Measurements from ENCODE around the gene BMP2K.
"Not testable (repeated sequence)": the region's sequence is repeated elsewhere in the genome, so short reads cannot be mapped to it uniquely, and the experiment has no call there.

The BMP2K gene

DNA sequence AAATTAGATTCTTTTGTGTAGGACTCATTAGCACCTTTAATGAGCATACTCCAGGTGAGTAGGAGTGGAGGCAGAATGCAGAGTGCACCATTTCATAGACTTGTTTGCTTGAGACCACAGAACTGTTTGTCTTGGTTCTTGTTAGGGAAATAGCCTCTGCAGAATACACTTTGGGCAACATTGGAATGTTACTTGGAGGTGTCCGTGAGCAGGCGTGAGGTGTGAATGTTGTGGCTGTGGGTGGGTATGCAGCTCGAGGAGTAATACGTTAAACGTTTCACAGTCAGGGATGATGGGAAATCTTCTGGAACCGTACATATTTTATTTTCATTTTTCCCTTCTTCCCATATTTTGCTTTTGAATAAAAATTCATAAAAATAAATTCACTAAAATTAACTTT, 131.5 kb downstream of the BMP2K start:
- Mint-ChIP-seq H3K27ac (no peak overlapping the region), H3K4me3 (no peak overlapping the region), H3K4me1 (no peaks in the 10 kb centered on the region), H3K27me3 (no peaks in the 10 kb centered on the region), H3K36me3 (peaks cover 3% of the 10 kb centered on the region), H3K9me3 (no peaks in the 10 kb centered on the region)

- not testable (repeated sequence) for H3K27ac Mint-ChIP-seq, H3K9me3 Mint-ChIP-seq, H3K36me3 Mint-ChIP-seq, H3K27me3 Mint-ChIP-seq, H3K4me3 Mint-ChIP-seq, H3K4me1 Mint-ChIP-seq
These were observed 132.8 kb downstream of the BMP2K start for GRCh38 chr4:78908974-78909373.

DNA sequence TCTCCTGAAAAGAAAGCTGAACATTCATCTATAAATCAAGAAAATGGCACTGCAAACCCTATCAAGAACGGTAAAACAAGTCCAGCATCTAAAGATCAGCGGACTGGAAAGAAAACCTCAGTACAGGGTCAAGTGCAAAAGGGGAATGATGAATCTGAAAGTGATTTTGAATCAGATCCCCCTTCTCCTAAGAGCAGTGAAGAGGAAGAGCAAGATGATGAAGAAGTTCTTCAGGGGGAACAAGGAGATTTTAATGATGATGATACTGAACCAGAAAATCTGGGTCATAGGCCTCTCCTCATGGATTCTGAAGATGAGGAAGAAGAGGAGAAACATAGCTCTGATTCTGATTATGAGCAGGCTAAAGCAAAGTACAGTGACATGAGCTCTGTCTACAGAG, 134.5 kb downstream of the BMP2K start:
- peaks cover 4% of the 10 kb centered on the region for H3K36me3 Mint-ChIP-seq
- no peak overlapping the region for H3K4me3 Mint-ChIP-seq
- H3K27me3 Mint-ChIP-seq: no peaks in the 10 kb centered on the region
- no peaks in the 10 kb centered on the region for H3K9me3 Mint-ChIP-seq
- H3K27ac Mint-ChIP-seq: no peak overlapping the region
- H3K4me1 Mint-ChIP-seq: no peaks in the 10 kb centered on the region

GRCh38 chr4:78922207-78922606, 146.1 kb downstream of the BMP2K start:
- Mint-ChIP-seq H3K27ac (no peak overlapping the region), H3K27me3 (no peaks in the 10 kb centered on the region), H3K36me3 (peaks cover 16% of the 10 kb centered on the region), H3K4me1 (peaks cover 7% of the 10 kb centered on the region), H3K9me3 (no peaks in the 10 kb centered on the region), H3K4me3 (no peak overlapping the region)

DNA sequence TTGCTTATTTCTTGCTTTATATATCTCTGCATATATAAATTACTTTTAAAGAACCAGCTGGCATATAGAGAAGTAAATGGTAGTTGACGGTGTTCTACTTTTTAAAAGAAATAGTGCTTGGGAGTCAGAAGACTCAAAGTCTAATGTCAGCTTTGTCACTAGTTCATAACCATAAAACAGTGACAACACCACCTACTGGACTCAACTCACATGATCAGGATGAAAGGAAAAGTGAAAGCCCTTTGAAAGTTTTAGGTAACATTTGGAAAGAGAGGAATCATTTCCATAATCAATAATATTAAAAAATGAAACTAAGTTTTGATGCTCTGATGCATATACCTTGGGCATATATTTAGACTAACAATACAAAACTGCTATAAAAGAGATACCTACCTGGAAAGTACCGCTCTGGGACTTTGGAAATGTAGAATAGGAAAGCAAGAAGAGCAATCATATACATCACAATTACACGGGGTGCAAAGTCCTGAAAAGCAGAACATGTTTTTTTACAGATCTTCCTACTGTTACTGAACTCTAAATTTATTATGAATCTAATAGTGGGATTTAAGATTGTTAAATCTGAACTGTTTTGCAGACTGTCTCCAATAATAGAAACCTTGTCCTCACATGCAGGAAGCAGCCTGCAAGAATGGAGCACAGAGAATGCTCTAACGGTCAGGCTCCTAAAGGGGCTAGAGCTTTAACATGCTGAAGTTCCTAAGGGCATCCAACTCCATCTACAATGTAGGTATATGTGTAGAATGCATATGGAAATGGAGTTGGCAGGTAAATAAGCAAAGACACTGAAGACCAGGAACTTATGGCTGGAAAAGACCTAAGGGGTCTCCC, 147.5 kb downstream of the BMP2K start:
- Mint-ChIP-seq H3K4me3 (no peak overlapping the region), H3K36me3 (peaks cover 19% of the 10 kb centered on the region), H3K27ac (peak overlapping the region; percentile 51)

GRCh38 chr4:78926826-78927225, 150.7 kb downstream of the BMP2K start:
- no peak overlapping the region for H3K4me3 Mint-ChIP-seq
- H3K4me1 Mint-ChIP-seq: peaks cover 10% of the 10 kb centered on the region
- H3K27ac Mint-ChIP-seq: no peak overlapping the region
- H3K9me3 Mint-ChIP-seq: no peaks in the 10 kb centered on the region
- H3K27me3 Mint-ChIP-seq: no peaks in the 10 kb centered on the region
- peaks cover 30% of the 10 kb centered on the region for H3K36me3 Mint-ChIP-seq

More for the DNA sequence above, 147.5 kb downstream of the BMP2K start:
- Mint-ChIP-seq H3K4me1 (peaks cover 10% of the 10 kb centered on the region), H3K9me3 (no peaks in the 10 kb centered on the region), H3K27me3 (no peaks in the 10 kb centered on the region)

DNA sequence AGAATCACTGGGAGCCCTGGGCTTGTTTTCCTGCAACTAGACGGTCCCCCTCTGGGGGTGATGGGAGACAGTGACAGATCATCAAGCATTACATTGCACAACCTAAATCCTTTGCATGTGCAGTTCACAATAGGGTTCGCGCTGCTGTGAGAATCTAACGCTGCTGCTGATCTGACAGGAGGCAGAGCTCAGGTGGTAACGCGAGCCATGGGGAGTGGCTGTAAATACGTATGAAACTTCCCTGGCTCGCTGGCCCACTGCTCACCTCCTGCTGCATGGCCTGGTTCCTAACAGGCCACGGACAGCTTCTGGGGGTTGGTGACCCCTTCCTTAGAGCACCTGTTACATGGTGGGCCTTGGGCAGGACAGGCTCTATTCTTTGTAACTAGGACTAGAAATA, 152.7 kb downstream of the BMP2K start:
- peaks cover 30% of the 10 kb centered on the region for H3K36me3 Mint-ChIP-seq
- H3K4me1 Mint-ChIP-seq: peaks cover 10% of the 10 kb centered on the region
- H3K9me3 Mint-ChIP-seq: no peaks in the 10 kb centered on the region
- no peaks in the 10 kb centered on the region for H3K27me3 Mint-ChIP-seq
- H3K4me3 Mint-ChIP-seq: no peak overlapping the region
- H3K27ac Mint-ChIP-seq: no peak overlapping the region

DNA sequence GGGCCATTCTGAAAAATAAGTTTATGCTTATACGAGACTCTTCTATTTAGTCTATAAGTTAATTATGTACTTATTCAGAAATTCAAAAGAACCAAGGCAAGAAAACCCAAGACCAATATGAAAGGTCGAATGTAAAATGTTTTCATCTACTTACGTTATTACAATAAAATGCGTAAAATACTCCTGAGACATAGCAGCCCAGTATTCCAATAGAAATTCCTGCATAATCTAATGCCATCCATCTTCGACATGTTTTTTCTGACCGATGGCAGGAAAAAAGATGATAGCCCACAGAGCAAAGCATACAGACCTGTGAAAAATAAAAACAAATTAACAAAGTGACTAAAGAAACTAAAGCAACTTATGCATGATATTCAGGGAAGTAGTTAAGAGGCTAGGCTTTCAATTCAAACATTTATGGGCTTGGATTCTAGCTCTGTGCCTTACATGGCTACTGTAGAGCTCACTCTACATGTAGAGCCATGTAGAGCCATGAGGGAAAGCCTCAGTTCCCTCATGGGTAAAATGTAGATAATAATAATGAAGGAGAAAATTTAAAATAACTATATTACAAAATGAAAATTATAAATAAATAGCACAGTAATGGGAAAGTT, 154.0 kb downstream of the BMP2K start:
- H3K36me3 Mint-ChIP-seq: peaks cover 32% of the 10 kb centered on the region

GRCh38 chr4:78936989-78937388, 160.8 kb downstream of the BMP2K start:
- no peak overlapping the region for H3K27ac Mint-ChIP-seq
- peak overlapping the region; percentile 5 for H3K4me3 Mint-ChIP-seq

More for the DNA sequence above, 154.0 kb downstream of the BMP2K start:
- H3K4me1 Mint-ChIP-seq: peaks cover 18% of the 10 kb centered on the region
- H3K27me3 Mint-ChIP-seq: no peaks in the 10 kb centered on the region
- no peak overlapping the region for H3K27ac Mint-ChIP-seq
- no peak overlapping the region for H3K4me3 Mint-ChIP-seq
- H3K9me3 Mint-ChIP-seq: no peaks in the 10 kb centered on the region

DNA sequence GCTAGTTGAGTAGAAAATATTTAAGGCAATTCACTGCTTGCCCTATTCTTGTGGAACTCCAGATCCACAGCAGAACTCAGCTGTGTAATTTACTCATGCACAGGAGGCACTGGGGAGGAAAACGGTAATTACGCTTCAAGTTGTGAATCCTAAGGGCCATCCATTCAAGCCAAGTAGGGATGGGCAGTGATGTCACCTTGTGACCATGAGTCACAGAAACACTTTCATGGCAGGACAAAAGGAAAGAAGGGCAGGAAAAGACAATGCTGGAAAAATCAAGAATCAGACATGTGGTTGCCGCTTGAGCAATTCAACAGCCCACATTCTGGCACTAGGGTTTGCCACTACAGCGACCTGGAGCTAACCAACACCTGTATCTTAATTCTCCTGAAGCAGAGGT, 161.7 kb downstream of the BMP2K start:
- peak overlapping the region; percentile 82 for H3K4me3 Mint-ChIP-seq
- peaks cover 3% of the 10 kb centered on the region for H3K27me3 Mint-ChIP-seq
- H3K36me3 Mint-ChIP-seq: peaks cover 5% of the 10 kb centered on the region
- peak overlapping the region; percentile 25 for H3K27ac Mint-ChIP-seq
- H3K4me1 Mint-ChIP-seq: peaks cover 49% of the 10 kb centered on the region
- no peaks in the 10 kb centered on the region for H3K9me3 Mint-ChIP-seq

More at GRCh38 chr4:78936989-78937388, 160.8 kb downstream of the BMP2K start:
- Mint-ChIP-seq H3K36me3 (peaks cover 8% of the 10 kb centered on the region), H3K4me1 (peaks cover 49% of the 10 kb centered on the region), H3K27me3 (peaks cover 2% of the 10 kb centered on the region), H3K9me3 (no peaks in the 10 kb centered on the region)

DNA sequence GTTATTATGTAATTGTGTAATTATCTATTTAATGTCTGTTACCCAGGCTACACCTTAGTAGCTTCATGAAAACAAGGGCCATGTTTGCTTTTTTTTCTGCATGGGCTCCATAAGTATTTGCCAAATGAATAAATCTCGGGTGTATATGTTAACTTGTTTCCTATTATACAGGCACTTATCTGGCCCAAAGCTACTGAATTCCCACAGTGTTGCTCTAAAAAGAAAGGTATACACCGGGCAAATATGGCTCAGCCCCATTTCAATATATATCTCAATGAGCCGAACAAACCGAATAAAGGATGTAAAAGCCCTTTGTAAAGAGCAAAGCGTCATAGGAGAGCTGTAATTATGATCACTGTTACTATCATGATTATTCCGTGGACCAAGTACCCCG, 162.3 kb downstream of the BMP2K start:
- Mint-ChIP-seq H3K4me3 (peak overlapping the region; percentile 97), H3K27ac (peak overlapping the region; percentile 77), H3K9me3 (no peaks in the 10 kb centered on the region), H3K36me3 (peaks cover 5% of the 10 kb centered on the region), H3K4me1 (peaks cover 47% of the 10 kb centered on the region), H3K27me3 (peaks cover 3% of the 10 kb centered on the region)

DNA sequence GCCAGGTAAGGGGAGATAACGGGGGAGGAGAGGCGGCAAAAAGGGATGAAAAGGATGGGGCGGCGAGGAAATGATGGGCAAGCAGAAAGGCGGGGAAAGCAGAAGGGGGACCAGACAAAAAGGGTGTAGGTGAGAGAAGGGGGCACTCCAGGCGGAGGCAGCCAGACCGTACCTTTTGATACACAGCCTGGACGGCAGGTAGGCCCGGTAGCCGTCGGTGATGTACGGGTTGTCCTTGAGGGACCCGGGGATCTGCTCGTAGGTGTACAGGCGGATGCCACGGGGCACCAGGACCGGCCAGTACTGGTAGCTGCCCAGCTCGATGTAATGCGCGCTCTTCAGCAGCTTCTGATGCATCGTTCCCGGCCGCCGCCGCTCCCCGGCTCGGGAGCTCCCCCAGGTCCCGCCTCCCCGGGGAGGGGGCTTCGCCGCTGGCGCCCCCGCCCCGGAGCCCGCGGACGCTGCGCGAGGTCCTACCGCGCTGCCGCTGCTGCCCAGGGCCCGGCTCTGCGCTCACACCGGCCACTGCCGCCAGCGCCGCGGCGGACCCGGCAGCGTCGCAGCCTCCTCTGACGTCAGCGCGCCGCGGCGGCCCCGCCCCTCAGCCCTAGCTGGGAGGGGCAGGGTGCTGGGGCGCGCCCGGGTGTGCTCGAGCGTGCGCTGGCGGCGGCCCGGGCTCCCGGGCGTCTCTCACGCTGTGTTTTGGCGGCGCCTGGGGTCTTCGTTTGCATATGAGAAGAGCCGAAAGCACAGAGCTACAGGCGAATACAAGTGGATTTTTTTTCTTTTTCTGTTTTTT, 162.9 kb downstream of the BMP2K start, which contains the start of gene PAQR3:
Gene PAQR3 (minus strand): TSS at position 571 of the 799 bp plus-strand sequence. CDS start 214 bp downstream, at position 357.
- no peaks in the 10 kb centered on the region for H3K9me3 Mint-ChIP-seq
- H3K4me1 Mint-ChIP-seq: peaks cover 44% of the 10 kb centered on the region
- peak within 1 kb of the TSS; percentile 77 for H3K27ac Mint-ChIP-seq
- H3K36me3 Mint-ChIP-seq: peaks cover 5% of the 10 kb centered on the region
- peak within 1 kb of the TSS; percentile 97 for H3K4me3 Mint-ChIP-seq
- H3K27me3 Mint-ChIP-seq: peaks cover 3% of the 10 kb centered on the region

DNA sequence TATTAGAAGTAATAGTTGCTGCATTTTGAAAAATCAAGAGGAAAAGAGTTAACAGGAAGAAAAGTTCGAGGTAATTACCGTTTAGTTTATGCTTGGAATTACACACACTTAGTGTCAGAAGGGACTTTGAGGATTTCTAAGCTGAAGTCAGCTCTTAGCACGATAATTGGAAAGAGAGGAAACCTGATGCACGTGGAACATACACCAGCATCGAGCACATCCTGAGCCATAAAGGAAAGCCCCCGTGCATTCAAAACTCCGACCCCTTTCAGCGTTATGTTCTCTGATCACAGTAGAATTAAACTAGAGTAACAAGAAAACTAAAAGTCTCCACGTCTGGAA, 163.5 kb downstream of the BMP2K start:
- H3K4me3 Mint-ChIP-seq: peak overlapping the region; percentile 87

DNA sequence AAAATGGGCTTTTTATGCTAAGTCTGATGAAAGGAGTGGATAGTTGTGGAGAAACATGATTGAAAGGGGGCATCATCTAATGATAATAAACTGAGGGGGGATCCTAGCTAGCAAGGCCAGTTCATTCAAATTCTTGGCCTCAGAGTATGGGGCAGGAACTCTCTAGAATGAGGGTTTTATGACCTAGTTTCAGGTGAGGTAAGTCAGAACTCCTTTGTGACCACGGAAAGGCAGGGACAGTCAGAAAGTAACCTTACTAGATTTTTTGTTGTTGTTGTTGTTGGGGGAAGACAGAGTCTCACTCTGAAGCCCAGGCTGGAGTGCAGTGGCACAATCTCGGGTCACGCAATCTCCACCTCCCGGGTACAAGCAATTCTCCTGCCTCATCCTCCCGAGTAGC, 164.6 kb downstream of the BMP2K start:
- H3K9me3 Mint-ChIP-seq: no peaks in the 10 kb centered on the region
- H3K36me3 Mint-ChIP-seq: no peaks in the 10 kb centered on the region
- H3K4me1 Mint-ChIP-seq: peaks cover 31% of the 10 kb centered on the region
- H3K27me3 Mint-ChIP-seq: peaks cover 3% of the 10 kb centered on the region
- no peak overlapping the region for H3K4me3 Mint-ChIP-seq
- no peak overlapping the region for H3K27ac Mint-ChIP-seq

More for the DNA sequence above, 163.5 kb downstream of the BMP2K start:
- Mint-ChIP-seq H3K9me3 (no peaks in the 10 kb centered on the region), H3K27ac (peak overlapping the region; percentile 71), H3K36me3 (peaks cover 1% of the 10 kb centered on the region), H3K27me3 (peaks cover 3% of the 10 kb centered on the region), H3K4me1 (peaks cover 39% of the 10 kb centered on the region)

GRCh38 chr4:78944381-78944780, 168.2 kb downstream of the BMP2K start:
- H3K36me3 Mint-ChIP-seq: no peaks in the 10 kb centered on the region
- no peaks in the 10 kb centered on the region for H3K9me3 Mint-ChIP-seq
- H3K27me3 Mint-ChIP-seq: peaks cover 12% of the 10 kb centered on the region
- no peak overlapping the region for H3K27ac Mint-ChIP-seq
- H3K4me3 Mint-ChIP-seq: no peak overlapping the region
- H3K4me1 Mint-ChIP-seq: peaks cover 8% of the 10 kb centered on the region

Data from activated naive CD4-positive, alpha-beta T cell treated with anti-CD3 and anti-CD28 coated beads, Interleukin-2, amount 50 U/mL, for 24 hours (primary cell).